BLaER1 treated with 17β-estradiol and CSF1 and Interleukin-3, amounts not matched to agents 10 nM and 100 nM (cell line): Measurements from ENCODE around the gene FAM3A.
"Not testable (repeated sequence)": the region's sequence is repeated elsewhere in the genome, so short reads cannot be mapped to it uniquely, and the experiment has no call there.

Experiments
- H3K27ac ChIP-seq, 11 experiments: shearing (Covaris generic); formaldehyde crosslinking; 2 replicates each; pipeline ENCODE4 v1.8.1; 2022
- H3K27me3 ChIP-seq, 11 experiments: shearing (Covaris generic); formaldehyde crosslinking; 2 replicates each; pipeline ENCODE4 v1.8.1; 2022
- H3K36me3 ChIP-seq, 11 experiments: shearing (Covaris generic); formaldehyde crosslinking; 2 replicates each; pipeline ENCODE4 v1.8.1; 2022
- H3K4me1 ChIP-seq, 10 experiments: shearing (Covaris generic); formaldehyde crosslinking; 2 replicates each; pipeline ENCODE4 v1.8.1; 2022
- H3K4me2 ChIP-seq, 11 experiments: shearing (Covaris generic); formaldehyde crosslinking; 2 replicates each; pipeline ENCODE4 v1.8.1; 2022
- H3K4me3 ChIP-seq, 10 experiments: shearing (Covaris generic); formaldehyde crosslinking; 2 replicates each; pipeline ENCODE4 v1.8.1; 2022
- H3K9ac ChIP-seq, 11 experiments: shearing (Covaris generic); formaldehyde crosslinking; 2 replicates each; pipeline ENCODE4 v1.8.1; 2022
- H3K9me3 ChIP-seq, 11 experiments: shearing (Covaris generic); formaldehyde crosslinking; replicated peaks in 1 of 11; 2 replicates each; pipeline ENCODE4 v1.8.1; 2022
- H4K20me1 ChIP-seq, 11 experiments: shearing (Covaris generic); formaldehyde crosslinking; 2 replicates each; pipeline ENCODE4 v1.8.1; 2022
- Cebpa-rat ChIP-seq, 11 experiments: shearing (Covaris generic); IDR thresholded peaks; 2 replicates each; pipeline ENCODE4 v1.8.1; 2022

FAM3A gene

GRCh38 chrX:154515966-154516655, at the start of gene FAM3A:
Gene FAM3A (minus strand): TSS chrX:154516232. CDS start chrX:154515772, 460 bp downstream.
- Histone ChIP-seq H3K9me3 (peaks cover 5 to 37% (median 20%) of the 10 kb centered on the region in 11 experiments; a peak in 16 of 22 replicates), H4K20me1 (peaks cover 0 to 14% (median 0%) of the 10 kb centered on the region in 11 experiments; a peak in 1 of 22 replicates), H3K4me1 (peaks cover 22 to 49% (median 40%) of the 10 kb centered on the region in 10 experiments), H3K27me3 (peaks cover 8 to 71% (median 47%) of the 10 kb centered on the region in 11 experiments; a peak in 20 of 22 replicates), H3K4me3 (peak within 1 kb of the TSS; percentile 58 to 81 (median 70)), H3K9ac (peak within 1 kb of the TSS; percentile 84 to 93 (median 91)), H3K27ac (peak within 1 kb of the TSS; percentile 79 to 92 (median 88)), H3K36me3 (no peaks in the 10 kb centered on the region; a peak in 1 of 22 replicates), H3K4me2 (peak within 1 kb of the TSS; percentile 65 to 87 (median 82))
- TF ChIP-seq Cebpa-rat (IDR thresholded peaks at IDR 0.05) = no peak

GRCh38 chrX:154562295-154562694, 46.3 kb upstream of the FAM3A start:
- H3K4me3 ChIP-seq, H4K20me1 ChIP-seq, H3K9me3 ChIP-seq, H3K27ac ChIP-seq, H3K27me3 ChIP-seq, H3K4me2 ChIP-seq, H3K4me1 ChIP-seq, H3K36me3 ChIP-seq, H3K9ac ChIP-seq: not testable (repeated sequence)

GRCh38 chrX:154560326-154560725, 44.3 kb upstream of the FAM3A start:
- not testable (repeated sequence) for H3K9ac ChIP-seq, H3K27ac ChIP-seq, H3K27me3 ChIP-seq, H3K4me1 ChIP-seq, H3K4me3 ChIP-seq, H4K20me1 ChIP-seq, H3K9me3 ChIP-seq, H3K4me2 ChIP-seq, H3K36me3 ChIP-seq

GRCh38 chrX:154558896-154559295, 42.9 kb upstream of the FAM3A start:
- H3K9ac ChIP-seq, H3K4me1 ChIP-seq, H3K27ac ChIP-seq, H3K9me3 ChIP-seq, H3K4me3 ChIP-seq, H3K4me2 ChIP-seq: not testable (repeated sequence)
- H3K27me3 ChIP-seq = peaks cover 9 to 17% (median 15%) of the 10 kb centered on the region in 11 experiments; a peak in 18 of 22 replicates
- H3K36me3 ChIP-seq = peaks cover 0 to 17% (median 11%) of the 10 kb centered on the region in 11 experiments; a peak in 17 of 22 replicates
- H4K20me1 ChIP-seq = peaks cover 0 to 15% (median 11%) of the 10 kb centered on the region in 11 experiments; a peak in 15 of 22 replicates

GRCh38 chrX:154558060-154558690, 42.1 kb upstream of the FAM3A start:
- not testable (repeated sequence) for H3K27ac ChIP-seq, H3K4me3 ChIP-seq, H3K9ac ChIP-seq, H3K4me1 ChIP-seq, H3K4me2 ChIP-seq
- H3K27me3 ChIP-seq = peaks cover 12 to 24% (median 22%) of the 10 kb centered on the region in 11 experiments; a peak in 18 of 22 replicates
- H3K9me3 ChIP-seq = peaks cover 0 to 14% (median 0%) of the 10 kb centered on the region in 11 experiments; a peak in 3 of 22 replicates
- H3K36me3 ChIP-seq = peaks cover 6 to 24% (median 18%) of the 10 kb centered on the region in 11 experiments; a peak in 18 of 22 replicates
- H4K20me1 ChIP-seq = peaks cover 3 to 23% (median 18%) of the 10 kb centered on the region in 11 experiments; a peak in 17 of 22 replicates

- Histone ChIP-seq H3K27me3 (peaks cover 44 to 70% (median 59%) of the 10 kb centered on the region in 11 experiments), H3K36me3 (peaks cover 6 to 33% (median 24%) of the 10 kb centered on the region in 11 experiments; a peak in 18 of 22 replicates), H3K4me2 (peak overlapping the region in 2 of 11 experiments; percentile 35 to 38; a peak in 3 of 22 replicates), H3K9me3 (peaks cover 0 to 32% (median 8%) of the 10 kb centered on the region in 11 experiments; a peak in 14 of 22 replicates), H3K4me1 (peaks cover 10 to 38% (median 16%) of the 10 kb centered on the region in 10 experiments; a peak in 19 of 20 replicates), H4K20me1 (peaks cover 3 to 65% (median 45%) of the 10 kb centered on the region in 11 experiments; a peak in 17 of 22 replicates)
- H3K27ac ChIP-seq, H3K4me3 ChIP-seq, H3K9ac ChIP-seq: not testable (repeated sequence)
Observed at GRCh38 chrX:154552112-154552806, 36.2 kb upstream of the FAM3A start.

- H3K4me2 ChIP-seq = peak overlapping the region in 9 of 11 experiments; percentile 72 to 89 (median 82); a peak in 13 of 22 replicates
Observed at GRCh38 chrX:154549766-154550165, 33.7 kb upstream of the FAM3A start.

GRCh38 chrX:154548028-154548316, 31.9 kb upstream of the FAM3A start:
- H3K27ac ChIP-seq = peak overlapping the region; percentile 66 to 98 (median 87)
- H4K20me1 ChIP-seq = peaks cover 0 to 44% (median 24%) of the 10 kb centered on the region in 11 experiments; a peak in 15 of 22 replicates
- H3K9ac ChIP-seq = peak overlapping the region; percentile 84 to 91 (median 87)
- peak overlapping the region; percentile 58 to 80 (median 74) for H3K4me3 ChIP-seq
- H3K36me3 ChIP-seq = peaks cover 0 to 23% (median 9%) of the 10 kb centered on the region in 11 experiments; a peak in 12 of 22 replicates
- H3K4me1 ChIP-seq = peaks cover 45 to 64% (median 48%) of the 10 kb centered on the region in 10 experiments
- peak overlapping the region; percentile 72 to 89 (median 82) for H3K4me2 ChIP-seq
- H3K9me3 ChIP-seq = peaks cover 0 to 53% (median 22%) of the 10 kb centered on the region in 11 experiments; a peak in 17 of 22 replicates
- peaks cover 36 to 78% (median 61%) of the 10 kb centered on the region in 11 experiments for H3K27me3 ChIP-seq
- TF ChIP-seq Cebpa-rat (IDR thresholded peaks at IDR 0.05) = no peak

More at GRCh38 chrX:154549766-154550165, 33.7 kb upstream of the FAM3A start:
- Histone ChIP-seq H3K27me3 (peaks cover 40 to 78% (median 61%) of the 10 kb centered on the region in 11 experiments), H3K27ac (no peak overlapping the region), H3K36me3 (peaks cover 6 to 35% (median 20%) of the 10 kb centered on the region in 11 experiments; a peak in 19 of 22 replicates), H3K4me1 (peaks cover 27 to 52% (median 32%) of the 10 kb centered on the region in 10 experiments), H4K20me1 (peaks cover 3 to 59% (median 42%) of the 10 kb centered on the region in 11 experiments; a peak in 17 of 22 replicates), H3K4me3 (no peak overlapping the region), H3K9me3 (peaks cover 0 to 53% (median 26%) of the 10 kb centered on the region in 11 experiments; a peak in 17 of 22 replicates), H3K9ac (peak overlapping the region in 4 of 11 experiments; percentile 5 to 87 (median 12); a peak in 3 of 22 replicates)
- TF ChIP-seq Cebpa-rat (IDR thresholded peaks at IDR 0.05) = no peak
